ENCODE data around the gene FMO5.

DNA sequence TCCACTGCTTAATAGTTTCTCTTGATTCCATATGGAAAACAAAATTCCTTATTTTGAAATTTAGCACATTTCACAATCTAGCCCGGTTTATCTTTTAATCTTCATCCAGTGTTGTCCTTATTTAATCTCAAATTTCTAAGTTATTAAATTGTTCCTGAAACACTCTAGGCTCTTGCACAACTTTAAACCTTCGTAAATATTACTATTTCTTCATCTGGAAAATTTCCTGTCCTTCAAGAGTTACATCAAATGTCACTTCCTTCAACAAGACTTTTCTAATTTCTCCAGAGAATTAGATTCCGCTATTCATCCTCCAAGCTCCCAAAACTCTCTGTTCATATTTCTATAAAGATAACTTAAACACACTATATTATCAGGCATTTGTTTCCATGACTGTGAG lies 6.5 kb downstream of the FMO5 start:
- no peak for TF ChIP-seq EZH2 (IDR thresholded peaks at IDR 0.05)
- TF ChIP-seq, protein P1, sequence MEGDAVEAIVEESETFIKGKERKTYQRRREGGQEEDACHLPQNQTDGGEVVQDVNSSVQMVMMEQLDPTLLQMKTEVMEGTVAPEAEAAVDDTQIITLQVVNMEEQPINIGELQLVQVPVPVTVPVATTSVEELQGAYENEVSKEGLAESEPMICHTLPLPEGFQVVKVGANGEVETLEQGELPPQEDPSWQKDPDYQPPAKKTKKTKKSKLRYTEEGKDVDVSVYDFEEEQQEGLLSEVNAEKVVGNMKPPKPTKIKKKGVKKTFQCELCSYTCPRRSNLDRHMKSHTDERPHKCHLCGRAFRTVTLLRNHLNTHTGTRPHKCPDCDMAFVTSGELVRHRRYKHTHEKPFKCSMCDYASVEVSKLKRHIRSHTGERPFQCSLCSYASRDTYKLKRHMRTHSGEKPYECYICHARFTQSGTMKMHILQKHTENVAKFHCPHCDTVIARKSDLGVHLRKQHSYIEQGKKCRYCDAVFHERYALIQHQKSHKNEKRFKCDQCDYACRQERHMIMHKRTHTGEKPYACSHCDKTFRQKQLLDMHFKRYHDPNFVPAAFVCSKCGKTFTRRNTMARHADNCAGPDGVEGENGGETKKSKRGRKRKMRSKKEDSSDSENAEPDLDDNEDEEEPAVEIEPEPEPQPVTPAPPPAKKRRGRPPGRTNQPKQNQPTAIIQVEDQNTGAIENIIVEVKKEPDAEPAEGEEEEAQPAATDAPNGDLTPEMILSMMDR (IDR thresholded peaks at IDR 0.05) = no peak

All from neural progenitor cell (in vitro differentiated cells).